HG03558 (cell line): ENCODE measurements around the gene ATE1.
A peak's percentile ranks its signal among the peaks of the same experiment; 100 is the strongest.
"Not testable (repeated sequence)": the region's sequence is repeated elsewhere in the genome, so short reads cannot be mapped to it uniquely, and the experiment has no call there.

ENCODE experiments used
- ATAC-seq: cut with Tn5 transposase; IDR thresholded peaks from one replicate; pipeline ENCODE4 v1.9.1; 2021; ENCODE audit warnings: moderate number of reproducible peaks; ENCODE audit not compliant: unreplicated experiment; ENCODE audit errors: extremely low read depth

Gene ATE1

GRCh38 chr10:121800146-121800545 is 127.7 kb downstream of the ATE1 start:
- ATAC-seq = no peak

GRCh38 chr10:121797490-121797889 is 130.3 kb downstream of the ATE1 start:
- no peak for ATAC-seq

- no peak for ATAC-seq
Observed at GRCh38 chr10:121796342-121796741, 131.5 kb downstream of the ATE1 start.

GRCh38 chr10:121792198-121792597 is 135.6 kb downstream of the ATE1 start:
- no peak for ATAC-seq

GRCh38 chr10:121791761-121792160 is 136.1 kb downstream of the ATE1 start:
- ATAC-seq = no peak

GRCh38 chr10:121788717-121789116 is 139.1 kb downstream of the ATE1 start:
- no peak for ATAC-seq

- no peak for ATAC-seq
Observed at GRCh38 chr10:121788115-121788514, 139.7 kb downstream of the ATE1 start.

GRCh38 chr10:121787169-121787568 is 140.7 kb downstream of the ATE1 start:
- no peak for ATAC-seq

GRCh38 chr10:121783782-121784372 is 144.0 kb downstream of the ATE1 start:
- no peak for ATAC-seq

- no peak for ATAC-seq
Observed at GRCh38 chr10:121781101-121781500, 146.7 kb downstream of the ATE1 start.

- no peak for ATAC-seq
Observed at GRCh38 chr10:121774813-121775212, 153.0 kb downstream of the ATE1 start.

GRCh38 chr10:121774404-121774803 is 153.4 kb downstream of the ATE1 start:
- ATAC-seq = no peak

- ATAC-seq = no peak
Observed at GRCh38 chr10:121772884-121773283, 154.9 kb downstream of the ATE1 start.

- no peak for ATAC-seq
Observed at GRCh38 chr10:121772406-121772805, 155.4 kb downstream of the ATE1 start.

GRCh38 chr10:121771966-121772365 is 155.9 kb downstream of the ATE1 start:
- ATAC-seq = no peak

- no peak for ATAC-seq
Observed at GRCh38 chr10:121766426-121766825, 161.4 kb downstream of the ATE1 start.

- no peak for ATAC-seq
Observed at GRCh38 chr10:121765204-121765603, 162.6 kb downstream of the ATE1 start.

- ATAC-seq = no peak
Observed at GRCh38 chr10:121764233-121764942, 163.4 kb downstream of the ATE1 start.

GRCh38 chr10:121757241-121757640 is 170.6 kb downstream of the ATE1 start:
- ATAC-seq = not testable (repeated sequence)

- ATAC-seq = not testable (repeated sequence)
Observed at GRCh38 chr10:121755496-121755895, 172.3 kb downstream of the ATE1 start.

- peak; percentile 10 for ATAC-seq
Observed at GRCh38 chr10:121754666-121755065, 173.2 kb downstream of the ATE1 start.
